Measurements from ENCODE around the gene UBIAD1.

Gene UBIAD1

GRCh38 chr1:11272832-11273594 is at the start of gene UBIAD1:
Gene UBIAD1 (plus strand): TSS chr1:11273198. CDS start chr1:11273532, 334 bp downstream.
- peaks cover 6% of the 10 kb centered on the region for H3K4me1 ChIP-seq (ENCODE audit: control insufficient read depth, insufficient read depth, low read length)
- peak within 1 kb of the TSS; percentile 91 for H3K9ac ChIP-seq (ENCODE audit: low read depth, low read length)
- H3K27me3 ChIP-seq (ENCODE audit: control insufficient read depth, insufficient read depth, low read length): no peaks in the 10 kb centered on the region
- no peaks in the 10 kb centered on the region for H3K9me3 ChIP-seq (ENCODE audit: control insufficient read depth, insufficient read depth, low read length)
- H3K4me3 ChIP-seq (ENCODE audit: low read depth, low read length): peak within 1 kb of the TSS; percentile 97
- H3K36me3 ChIP-seq (ENCODE audit: control insufficient read depth, insufficient read depth, low read length): no peaks in the 10 kb centered on the region

- Histone ChIP-seq H3K9me3 (ENCODE audit: control insufficient read depth, insufficient read depth, low read length) (no peaks in the 10 kb centered on the region), H3K36me3 (ENCODE audit: control insufficient read depth, insufficient read depth, low read length) (peaks cover 48% of the 10 kb centered on the region), H3K27me3 (ENCODE audit: control insufficient read depth, insufficient read depth, low read length) (no peaks in the 10 kb centered on the region), H3K4me1 (ENCODE audit: control insufficient read depth, insufficient read depth, low read length) (no peaks in the 10 kb centered on the region), H3K9ac (ENCODE audit: low read depth, low read length) (no peak overlapping the region), H3K4me3 (ENCODE audit: low read depth, low read length) (no peak overlapping the region)
Observed at GRCh38 chr1:11227106-11228077, 45.6 kb upstream of the UBIAD1 start.

GRCh38 chr1:11229203-11229602 is 43.8 kb upstream of the UBIAD1 start:
- Histone ChIP-seq H3K36me3 (ENCODE audit: control insufficient read depth, insufficient read depth, low read length) (peaks cover 58% of the 10 kb centered on the region), H3K4me1 (ENCODE audit: control insufficient read depth, insufficient read depth, low read length) (no peaks in the 10 kb centered on the region), H3K9ac (ENCODE audit: low read depth, low read length) (no peak overlapping the region), H3K27me3 (ENCODE audit: control insufficient read depth, insufficient read depth, low read length) (no peaks in the 10 kb centered on the region), H3K4me3 (ENCODE audit: low read depth, low read length) (no peak overlapping the region), H3K9me3 (ENCODE audit: control insufficient read depth, insufficient read depth, low read length) (no peaks in the 10 kb centered on the region)

- no peak overlapping the region for H3K9ac ChIP-seq (ENCODE audit: low read depth, low read length)
- no peaks in the 10 kb centered on the region for H3K9me3 ChIP-seq (ENCODE audit: control insufficient read depth, insufficient read depth, low read length)
- no peaks in the 10 kb centered on the region for H3K4me1 ChIP-seq (ENCODE audit: control insufficient read depth, insufficient read depth, low read length)
- peaks cover 62% of the 10 kb centered on the region for H3K36me3 ChIP-seq (ENCODE audit: control insufficient read depth, insufficient read depth, low read length)
- no peak overlapping the region for H3K4me3 ChIP-seq (ENCODE audit: low read depth, low read length)
- H3K27me3 ChIP-seq (ENCODE audit: control insufficient read depth, insufficient read depth, low read length): no peaks in the 10 kb centered on the region
Observed at GRCh38 chr1:11233208-11233607, 39.8 kb upstream of the UBIAD1 start.

- Histone ChIP-seq H3K9ac (ENCODE audit: low read depth, low read length) (no peak overlapping the region), H3K4me1 (ENCODE audit: control insufficient read depth, insufficient read depth, low read length) (no peaks in the 10 kb centered on the region), H3K27me3 (ENCODE audit: control insufficient read depth, insufficient read depth, low read length) (no peaks in the 10 kb centered on the region), H3K4me3 (ENCODE audit: low read depth, low read length) (no peak overlapping the region), H3K9me3 (ENCODE audit: control insufficient read depth, insufficient read depth, low read length) (no peaks in the 10 kb centered on the region), H3K36me3 (ENCODE audit: control insufficient read depth, insufficient read depth, low read length) (peaks cover 49% of the 10 kb centered on the region)
Observed at GRCh38 chr1:11237356-11237755, 35.6 kb upstream of the UBIAD1 start.

- H3K9ac ChIP-seq (ENCODE audit: low read depth, low read length): no peak overlapping the region
- H3K36me3 ChIP-seq (ENCODE audit: control insufficient read depth, insufficient read depth, low read length): peaks cover 51% of the 10 kb centered on the region
- no peaks in the 10 kb centered on the region for H3K4me1 ChIP-seq (ENCODE audit: control insufficient read depth, insufficient read depth, low read length)
- H3K4me3 ChIP-seq (ENCODE audit: low read depth, low read length): no peak overlapping the region
- no peaks in the 10 kb centered on the region for H3K9me3 ChIP-seq (ENCODE audit: control insufficient read depth, insufficient read depth, low read length)
- H3K27me3 ChIP-seq (ENCODE audit: control insufficient read depth, insufficient read depth, low read length): no peaks in the 10 kb centered on the region
Observed at GRCh38 chr1:11238311-11238710, 34.7 kb upstream of the UBIAD1 start.

- Histone ChIP-seq H3K4me3 (ENCODE audit: low read depth, low read length) (no peak overlapping the region), H3K27me3 (ENCODE audit: control insufficient read depth, insufficient read depth, low read length) (no peaks in the 10 kb centered on the region), H3K4me1 (ENCODE audit: control insufficient read depth, insufficient read depth, low read length) (no peaks in the 10 kb centered on the region), H3K9me3 (ENCODE audit: control insufficient read depth, insufficient read depth, low read length) (no peaks in the 10 kb centered on the region), H3K9ac (ENCODE audit: low read depth, low read length) (no peak overlapping the region), H3K36me3 (ENCODE audit: control insufficient read depth, insufficient read depth, low read length) (peaks cover 43% of the 10 kb centered on the region)
Observed at GRCh38 chr1:11245248-11245647, 27.8 kb upstream of the UBIAD1 start.

GRCh38 chr1:11245904-11246719 is 26.9 kb upstream of the UBIAD1 start:
- Histone ChIP-seq H3K4me1 (ENCODE audit: control insufficient read depth, insufficient read depth, low read length) (no peaks in the 10 kb centered on the region), H3K36me3 (ENCODE audit: control insufficient read depth, insufficient read depth, low read length) (peaks cover 45% of the 10 kb centered on the region), H3K9me3 (ENCODE audit: control insufficient read depth, insufficient read depth, low read length) (no peaks in the 10 kb centered on the region), H3K27me3 (ENCODE audit: control insufficient read depth, insufficient read depth, low read length) (no peaks in the 10 kb centered on the region), H3K9ac (ENCODE audit: low read depth, low read length) (no peak overlapping the region), H3K4me3 (ENCODE audit: low read depth, low read length) (no peak overlapping the region)

- Histone ChIP-seq H3K9me3 (ENCODE audit: control insufficient read depth, insufficient read depth, low read length) (no peaks in the 10 kb centered on the region), H3K36me3 (ENCODE audit: control insufficient read depth, insufficient read depth, low read length) (peaks cover 44% of the 10 kb centered on the region), H3K27me3 (ENCODE audit: control insufficient read depth, insufficient read depth, low read length) (no peaks in the 10 kb centered on the region), H3K9ac (ENCODE audit: low read depth, low read length) (no peak overlapping the region), H3K4me1 (ENCODE audit: control insufficient read depth, insufficient read depth, low read length) (no peaks in the 10 kb centered on the region), H3K4me3 (ENCODE audit: low read depth, low read length) (no peak overlapping the region)
Observed at GRCh38 chr1:11248169-11248568, 24.8 kb upstream of the UBIAD1 start.

GRCh38 chr1:11252538-11252937 is 20.5 kb upstream of the UBIAD1 start:
- H3K36me3 ChIP-seq (ENCODE audit: control insufficient read depth, insufficient read depth, low read length): peaks cover 44% of the 10 kb centered on the region
- no peak overlapping the region for H3K9ac ChIP-seq (ENCODE audit: low read depth, low read length)
- H3K9me3 ChIP-seq (ENCODE audit: control insufficient read depth, insufficient read depth, low read length): no peaks in the 10 kb centered on the region
- no peak overlapping the region for H3K4me3 ChIP-seq (ENCODE audit: low read depth, low read length)
- no peaks in the 10 kb centered on the region for H3K27me3 ChIP-seq (ENCODE audit: control insufficient read depth, insufficient read depth, low read length)
- H3K4me1 ChIP-seq (ENCODE audit: control insufficient read depth, insufficient read depth, low read length): no peaks in the 10 kb centered on the region

GRCh38 chr1:11253226-11253625 is 19.8 kb upstream of the UBIAD1 start:
- Histone ChIP-seq H3K9me3 (ENCODE audit: control insufficient read depth, insufficient read depth, low read length) (no peaks in the 10 kb centered on the region), H3K27me3 (ENCODE audit: control insufficient read depth, insufficient read depth, low read length) (no peaks in the 10 kb centered on the region), H3K36me3 (ENCODE audit: control insufficient read depth, insufficient read depth, low read length) (peaks cover 45% of the 10 kb centered on the region), H3K9ac (ENCODE audit: low read depth, low read length) (no peak overlapping the region), H3K4me1 (ENCODE audit: control insufficient read depth, insufficient read depth, low read length) (no peaks in the 10 kb centered on the region), H3K4me3 (ENCODE audit: low read depth, low read length) (no peak overlapping the region)
